OCI-LY1 (cell line): ENCODE measurements around the gene RNF157.

ENCODE experiments used
- H2AFZ ChIP-seq: fragments of 200-600 bp; sonication (generic), shearing (Covaris generic); 2 replicates; pipeline ENCODE4 v1.6.0; 2014; ENCODE audit warnings: antibody characterized with exemption, mild to moderate bottlenecking, low read length
- H3F3A ChIP-seq: fragments of 200-600 bp; sonication (generic), shearing (Covaris generic); 2 replicates; pipeline ENCODE4 v1.6.0; 2014; ENCODE audit warnings: mild to moderate bottlenecking, antibody characterized with exemption, low read length, moderate library complexity; ENCODE audit not compliant: insufficient read depth
- H3K27ac ChIP-seq: fragments of 200-600 bp; sonication (generic); 2 replicates; pipeline ENCODE4 v1.5.1; 2014; ENCODE audit warnings: low read length, mixed run types, mild to moderate bottlenecking, low read depth; ENCODE audit not compliant: poor library complexity, severe bottlenecking
- H3K27me3 ChIP-seq: fragments of 200-600 bp; sonication (generic); 2 replicates; pipeline ENCODE4 v1.6.0; 2014; ENCODE audit warnings: antibody characterized with exemption, mild to moderate bottlenecking, low read length, moderate library complexity; ENCODE audit not compliant: insufficient read depth
- H3K36me3 ChIP-seq: fragments of 200-600 bp; sonication (generic); 2 replicates; pipeline ENCODE4 v1.6.1; 2014; ENCODE audit warnings: mild to moderate bottlenecking, antibody characterized with exemption, low read length, moderate library complexity, mixed read lengths; ENCODE audit not compliant: insufficient read depth
- H3K4me1 ChIP-seq: fragments of 200-600 bp; sonication (generic); 2 replicates; pipeline ENCODE4 v1.5.1; 2014; ENCODE audit warnings: mild to moderate bottlenecking, low read length, moderate library complexity; ENCODE audit not compliant: insufficient read depth, severe bottlenecking
- H3K4me2 ChIP-seq: fragments of 200-600 bp; sonication (generic), shearing (Covaris generic); 2 replicates; pipeline ENCODE4 v1.6.1; 2014; ENCODE audit warnings: low read length
- H3K4me3 ChIP-seq: fragments of 200-600 bp; sonication (generic); 2 replicates; pipeline ENCODE4 v1.5.1; 2014; ENCODE audit warnings: low read length, low read depth, mild to moderate bottlenecking, mixed read lengths; ENCODE audit not compliant: poor library complexity, severe bottlenecking
- H3K79me2 ChIP-seq: fragments of 200-600 bp; shearing (Covaris generic); 2 replicates; pipeline ENCODE4 v1.6.1; 2016; ENCODE audit warnings: mixed run types, low read length, mixed read lengths; ENCODE audit not compliant: insufficient read depth
- H3K9ac ChIP-seq: fragments of 200-600 bp; sonication (generic), shearing (Covaris generic); 2 replicates; pipeline ENCODE4 v1.6.1; 2014; ENCODE audit warnings: mild to moderate bottlenecking, low read length, mixed read lengths
- H3K9me2 ChIP-seq: fragments of 200-600 bp; sonication (generic), shearing (Covaris generic); 2 replicates; pipeline ENCODE4 v1.6.1; 2014; ENCODE audit warnings: low read depth, mild to moderate bottlenecking, low read length, mixed read lengths
- H3K9me3 ChIP-seq: fragments of 200-600 bp; shearing (Covaris generic); 2 replicates; pipeline ENCODE4 v1.6.1; 2014; ENCODE audit warnings: low read length, mixed read lengths
- H4K20me1 ChIP-seq: fragments of 200-600 bp; sonication (generic), shearing (Covaris generic); 2 replicates; pipeline ENCODE4 v1.6.0; 2016; ENCODE audit warnings: mild to moderate bottlenecking, low read length; ENCODE audit not compliant: insufficient read depth
- EZH2 ChIP-seq: fragments of 200-600 bp; sonication (generic), shearing (Covaris generic); IDR thresholded peaks from 2 replicates; pipeline ENCODE4 v1.8.0; 2017; ENCODE audit warnings: borderline replicate concordance, mixed run types, mild to moderate bottlenecking, antibody characterized with exemption, low read length, moderate library complexity, mixed read lengths
- TF ChIP-seq, protein P1 (sequence below): fragments of 200-600 bp; sonication (generic), shearing (Covaris generic); IDR thresholded peaks from 2 replicates; pipeline ENCODE4 v1.5.1; 2017; ENCODE audit warnings: mild to moderate bottlenecking, antibody characterized with exemption, low read length, moderate library complexity, mixed read lengths

RNF157 gene

DNA sequence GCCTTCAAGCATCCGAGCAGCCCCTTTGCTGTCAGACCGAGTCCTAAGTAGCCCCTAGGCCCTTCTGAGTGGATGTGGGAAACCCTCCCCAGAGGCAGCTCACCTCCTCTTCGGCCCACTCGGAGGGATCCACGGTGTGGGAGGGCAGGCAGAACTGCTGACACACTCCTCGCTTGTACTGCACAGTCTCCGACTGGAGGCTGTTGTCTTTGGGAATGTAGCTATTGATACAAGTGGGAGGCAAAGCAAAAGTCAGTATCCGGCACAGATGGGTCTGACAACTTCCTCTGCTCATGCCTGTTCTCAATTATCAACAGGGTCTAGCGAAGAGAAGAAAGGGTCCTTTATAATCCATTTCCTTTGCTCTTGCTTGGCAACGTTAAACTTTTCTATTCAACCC, 73.4 kb downstream of the RNF157 start:
- TF ChIP-seq, protein P1, sequence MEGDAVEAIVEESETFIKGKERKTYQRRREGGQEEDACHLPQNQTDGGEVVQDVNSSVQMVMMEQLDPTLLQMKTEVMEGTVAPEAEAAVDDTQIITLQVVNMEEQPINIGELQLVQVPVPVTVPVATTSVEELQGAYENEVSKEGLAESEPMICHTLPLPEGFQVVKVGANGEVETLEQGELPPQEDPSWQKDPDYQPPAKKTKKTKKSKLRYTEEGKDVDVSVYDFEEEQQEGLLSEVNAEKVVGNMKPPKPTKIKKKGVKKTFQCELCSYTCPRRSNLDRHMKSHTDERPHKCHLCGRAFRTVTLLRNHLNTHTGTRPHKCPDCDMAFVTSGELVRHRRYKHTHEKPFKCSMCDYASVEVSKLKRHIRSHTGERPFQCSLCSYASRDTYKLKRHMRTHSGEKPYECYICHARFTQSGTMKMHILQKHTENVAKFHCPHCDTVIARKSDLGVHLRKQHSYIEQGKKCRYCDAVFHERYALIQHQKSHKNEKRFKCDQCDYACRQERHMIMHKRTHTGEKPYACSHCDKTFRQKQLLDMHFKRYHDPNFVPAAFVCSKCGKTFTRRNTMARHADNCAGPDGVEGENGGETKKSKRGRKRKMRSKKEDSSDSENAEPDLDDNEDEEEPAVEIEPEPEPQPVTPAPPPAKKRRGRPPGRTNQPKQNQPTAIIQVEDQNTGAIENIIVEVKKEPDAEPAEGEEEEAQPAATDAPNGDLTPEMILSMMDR: no peak
- TF ChIP-seq EZH2: no peak
- no peaks in the 10 kb centered on the region for H3K9me2 ChIP-seq
- H3K4me3 ChIP-seq: no peak overlapping the region
- H3K79me2 ChIP-seq: no peaks in the 10 kb centered on the region
- no peak overlapping the region for H3K4me2 ChIP-seq
- H3K27ac ChIP-seq: no peak overlapping the region
- H4K20me1 ChIP-seq: no peaks in the 10 kb centered on the region
- peaks cover 5% of the 10 kb centered on the region; the same call in 1 of the 2 replicates for H3K27me3 ChIP-seq
- no peak overlapping the region for H3K9ac ChIP-seq
- no peak overlapping the region for H2AFZ ChIP-seq
- no peaks in the 10 kb centered on the region for H3K36me3 ChIP-seq
- no peaks in the 10 kb centered on the region for H3K4me1 ChIP-seq
- H3K9me3 ChIP-seq: no peaks in the 10 kb centered on the region
- no peaks in the 10 kb centered on the region for H3F3A ChIP-seq

DNA sequence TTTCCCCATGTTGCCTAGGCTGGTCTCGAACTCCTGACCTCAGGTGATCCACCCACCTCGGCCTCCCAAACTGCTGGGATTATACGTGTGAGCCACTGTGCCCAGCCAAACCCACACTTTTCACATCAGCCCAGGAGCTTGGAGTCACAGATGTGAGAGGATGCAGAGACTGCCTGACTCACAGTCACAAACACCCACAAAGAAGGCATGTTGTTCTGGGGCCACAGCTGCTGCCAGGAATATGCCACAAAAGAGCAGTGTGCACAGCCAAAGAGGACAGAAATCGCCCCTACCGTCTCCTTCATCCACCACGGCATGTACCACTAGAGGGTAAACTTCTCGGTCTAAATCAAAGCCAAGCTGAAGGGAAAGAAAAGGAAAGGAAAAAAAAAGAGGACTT, 74.1 kb downstream of the RNF157 start:
- Histone ChIP-seq H3K9ac (no peak overlapping the region), H2AFZ (no peak overlapping the region), H3K4me1 (no peaks in the 10 kb centered on the region), H3K9me2 (no peaks in the 10 kb centered on the region), H3K4me2 (no peak overlapping the region), H3F3A (no peaks in the 10 kb centered on the region), H3K9me3 (no peaks in the 10 kb centered on the region), H3K27me3 (peaks cover 5% of the 10 kb centered on the region; the same call in 1 of the 2 replicates), H3K36me3 (no peaks in the 10 kb centered on the region), H3K4me3 (no peak overlapping the region), H4K20me1 (no peaks in the 10 kb centered on the region), H3K79me2 (no peaks in the 10 kb centered on the region), H3K27ac (no peak overlapping the region)
- TF ChIP-seq, protein P1: no peak

DNA sequence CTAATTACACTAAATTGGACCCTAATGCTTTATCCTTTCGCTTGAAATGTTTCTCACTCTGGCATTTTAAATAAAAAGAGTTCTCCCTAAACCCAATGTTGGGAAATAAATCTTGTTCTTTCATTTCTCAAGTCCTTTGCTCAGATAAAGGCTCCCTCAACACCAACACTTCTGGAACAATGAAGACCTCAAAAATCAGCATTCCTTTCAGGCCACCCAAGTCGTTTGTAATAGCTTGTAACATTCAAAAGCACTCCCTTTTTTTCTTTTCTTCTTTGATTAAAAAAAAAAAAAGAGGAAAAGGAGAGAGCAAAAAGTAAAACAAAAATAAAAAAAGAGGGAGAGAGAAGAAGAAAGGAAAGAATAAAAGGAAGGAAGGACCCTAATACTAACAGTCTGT, 76.0 kb downstream of the RNF157 start:
- Histone ChIP-seq H2AFZ (no peak overlapping the region), H3K9me2 (no peaks in the 10 kb centered on the region), H3K4me3 (no peak overlapping the region), H3K4me1 (no peaks in the 10 kb centered on the region), H3K9me3 (no peaks in the 10 kb centered on the region), H3K27me3 (peaks cover 5% of the 10 kb centered on the region; the same call in 1 of the 2 replicates), H3K9ac (no peak overlapping the region), H3K79me2 (no peaks in the 10 kb centered on the region), H3K4me2 (no peak overlapping the region), H3K27ac (no peak overlapping the region), H3K36me3 (no peaks in the 10 kb centered on the region), H3F3A (no peaks in the 10 kb centered on the region), H4K20me1 (no peaks in the 10 kb centered on the region)
- TF ChIP-seq EZH2: no peak

DNA sequence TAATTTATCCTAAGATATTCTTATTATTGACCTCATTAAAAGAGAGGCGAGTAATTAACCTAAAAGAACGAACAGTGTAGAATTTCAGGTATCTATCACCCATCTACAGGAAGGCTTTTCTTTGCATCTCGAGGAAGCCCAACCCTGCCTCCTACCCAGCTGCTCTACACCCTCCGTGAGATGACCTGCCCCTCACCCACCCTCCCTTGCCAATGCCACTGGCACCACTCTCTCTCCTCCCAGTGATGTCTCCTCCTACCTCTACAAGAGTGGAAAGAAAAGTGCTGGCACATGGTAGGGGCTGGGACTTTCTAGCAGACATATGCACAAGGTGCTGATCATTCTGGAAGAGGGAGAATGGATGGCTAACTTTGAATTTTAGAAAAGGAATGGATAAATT, 76.4 kb downstream of the RNF157 start:
- Histone ChIP-seq H3K27me3 (peaks cover 5% of the 10 kb centered on the region; the same call in 1 of the 2 replicates), H3K4me3 (no peak overlapping the region), H3K36me3 (no peaks in the 10 kb centered on the region), H2AFZ (no peak overlapping the region), H3K4me1 (no peaks in the 10 kb centered on the region), H3K9ac (no peak overlapping the region), H3K4me2 (no peak overlapping the region), H3K9me3 (no peaks in the 10 kb centered on the region), H4K20me1 (no peaks in the 10 kb centered on the region), H3K9me2 (no peaks in the 10 kb centered on the region), H3K79me2 (no peaks in the 10 kb centered on the region), H3K27ac (no peak overlapping the region), H3F3A (no peaks in the 10 kb centered on the region)
- TF ChIP-seq EZH2: no peak
- TF ChIP-seq, protein P1: no peak
